Nephron (organoid): Measurements from ENCODE around the gene MYBL2.

Source experiments
- H3K27ac Mint-ChIP-seq, 3 experiments: 2 replicates each; pipeline ENCODE4 v1.8.0; 2020; ENCODE audit warnings: mixed read lengths in 3 of 3, mild to moderate bottlenecking in 2 of 3, moderate library complexity in 1 of 3
- H3K27me3 Mint-ChIP-seq: 2 replicates; pipeline ENCODE4 v1.8.0; 2021; ENCODE audit warnings: low read depth, mild to moderate bottlenecking, moderate library complexity, mixed read lengths
- H3K36me3 Mint-ChIP-seq: 2 replicates; pipeline ENCODE4 v1.8.0; 2020; ENCODE audit warnings: low read depth, mixed read lengths
- H3K4me1 Mint-ChIP-seq: 2 replicates; pipeline ENCODE4 v1.8.0; 2020; ENCODE audit warnings: mixed read lengths
- H3K4me3 Mint-ChIP-seq, 3 experiments: 2 replicates each; pipeline ENCODE4 v1.8.0; 2020; ENCODE audit warnings: mild to moderate bottlenecking in 3 of 3, mixed read lengths in 3 of 3, moderate library complexity in 2 of 3
- H3K9me3 Mint-ChIP-seq: 2 replicates; pipeline ENCODE4 v1.8.0; 2020; ENCODE audit warnings: mixed read lengths
- TF ChIP-seq, protein P1 (sequence below), 3 experiments: fragments of 200-600 bp; sonication (generic); IDR thresholded peaks; one replicate each; pipeline ENCODE4 v1.5.0; 2021; ENCODE audit warnings: antibody characterized with exemption in 3 of 3; ENCODE audit not compliant: unreplicated experiment in 3 of 3

The MYBL2 gene

DNA sequence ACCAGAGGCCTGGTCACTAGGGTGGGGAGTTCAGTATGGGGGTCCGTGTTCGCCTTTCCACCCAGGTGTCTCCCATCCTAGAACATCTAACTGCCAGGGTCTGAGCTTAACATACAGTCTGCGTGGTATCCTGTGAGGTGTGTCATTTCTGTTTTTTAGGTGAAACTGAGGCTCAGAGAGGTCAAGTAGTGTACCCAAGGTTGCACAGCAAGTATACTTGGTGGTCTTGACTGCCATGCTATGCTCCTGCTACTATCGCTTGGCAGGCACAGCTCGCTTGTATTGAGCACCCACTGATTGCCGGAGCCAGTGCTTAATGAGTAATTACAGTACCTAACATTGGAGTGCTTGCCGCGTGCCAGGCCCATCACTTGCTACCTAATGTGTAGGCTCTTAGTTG lies 33.7 kb downstream of the MYBL2 start:
- TF ChIP-seq, protein P1, sequence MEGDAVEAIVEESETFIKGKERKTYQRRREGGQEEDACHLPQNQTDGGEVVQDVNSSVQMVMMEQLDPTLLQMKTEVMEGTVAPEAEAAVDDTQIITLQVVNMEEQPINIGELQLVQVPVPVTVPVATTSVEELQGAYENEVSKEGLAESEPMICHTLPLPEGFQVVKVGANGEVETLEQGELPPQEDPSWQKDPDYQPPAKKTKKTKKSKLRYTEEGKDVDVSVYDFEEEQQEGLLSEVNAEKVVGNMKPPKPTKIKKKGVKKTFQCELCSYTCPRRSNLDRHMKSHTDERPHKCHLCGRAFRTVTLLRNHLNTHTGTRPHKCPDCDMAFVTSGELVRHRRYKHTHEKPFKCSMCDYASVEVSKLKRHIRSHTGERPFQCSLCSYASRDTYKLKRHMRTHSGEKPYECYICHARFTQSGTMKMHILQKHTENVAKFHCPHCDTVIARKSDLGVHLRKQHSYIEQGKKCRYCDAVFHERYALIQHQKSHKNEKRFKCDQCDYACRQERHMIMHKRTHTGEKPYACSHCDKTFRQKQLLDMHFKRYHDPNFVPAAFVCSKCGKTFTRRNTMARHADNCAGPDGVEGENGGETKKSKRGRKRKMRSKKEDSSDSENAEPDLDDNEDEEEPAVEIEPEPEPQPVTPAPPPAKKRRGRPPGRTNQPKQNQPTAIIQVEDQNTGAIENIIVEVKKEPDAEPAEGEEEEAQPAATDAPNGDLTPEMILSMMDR (IDR thresholded peaks at IDR 0.05; ENCODE audit: unreplicated experiment in 3 of 3), result no peak
- Mint-ChIP-seq H3K9me3 (no peaks in the 10 kb centered on the region), H3K4me1 (no peaks in the 10 kb centered on the region), H3K36me3 (peaks cover 21% of the 10 kb centered on the region), H3K4me3 (no peak overlapping the region), H3K27me3 (no peaks in the 10 kb centered on the region), H3K27ac (no peak overlapping the region)

DNA sequence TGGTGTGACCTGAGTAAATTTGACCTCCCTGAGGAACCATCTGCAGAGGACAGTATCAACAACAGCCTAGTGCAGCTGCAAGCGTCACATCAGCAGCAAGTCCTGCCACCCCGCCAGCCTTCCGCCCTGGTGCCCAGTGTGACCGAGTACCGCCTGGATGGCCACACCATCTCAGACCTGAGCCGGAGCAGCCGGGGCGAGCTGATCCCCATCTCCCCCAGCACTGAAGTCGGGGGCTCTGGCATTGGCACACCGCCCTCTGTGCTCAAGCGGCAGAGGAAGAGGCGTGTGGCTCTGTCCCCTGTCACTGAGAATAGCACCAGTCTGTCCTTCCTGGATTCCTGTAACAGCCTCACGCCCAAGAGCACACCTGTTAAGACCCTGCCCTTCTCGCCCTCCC lies 35.6 kb downstream of the MYBL2 start:
- H3K36me3 Mint-ChIP-seq, result peaks cover 25% of the 10 kb centered on the region
- H3K4me3 Mint-ChIP-seq, result no peak overlapping the region
- no peaks in the 10 kb centered on the region for H3K9me3 Mint-ChIP-seq
- no peaks in the 10 kb centered on the region for H3K27me3 Mint-ChIP-seq
- TF ChIP-seq, protein P1 (IDR thresholded peaks at IDR 0.05; ENCODE audit: unreplicated experiment in 3 of 3), result no peak
- no peak overlapping the region for H3K27ac Mint-ChIP-seq
- H3K4me1 Mint-ChIP-seq, result no peaks in the 10 kb centered on the region

DNA sequence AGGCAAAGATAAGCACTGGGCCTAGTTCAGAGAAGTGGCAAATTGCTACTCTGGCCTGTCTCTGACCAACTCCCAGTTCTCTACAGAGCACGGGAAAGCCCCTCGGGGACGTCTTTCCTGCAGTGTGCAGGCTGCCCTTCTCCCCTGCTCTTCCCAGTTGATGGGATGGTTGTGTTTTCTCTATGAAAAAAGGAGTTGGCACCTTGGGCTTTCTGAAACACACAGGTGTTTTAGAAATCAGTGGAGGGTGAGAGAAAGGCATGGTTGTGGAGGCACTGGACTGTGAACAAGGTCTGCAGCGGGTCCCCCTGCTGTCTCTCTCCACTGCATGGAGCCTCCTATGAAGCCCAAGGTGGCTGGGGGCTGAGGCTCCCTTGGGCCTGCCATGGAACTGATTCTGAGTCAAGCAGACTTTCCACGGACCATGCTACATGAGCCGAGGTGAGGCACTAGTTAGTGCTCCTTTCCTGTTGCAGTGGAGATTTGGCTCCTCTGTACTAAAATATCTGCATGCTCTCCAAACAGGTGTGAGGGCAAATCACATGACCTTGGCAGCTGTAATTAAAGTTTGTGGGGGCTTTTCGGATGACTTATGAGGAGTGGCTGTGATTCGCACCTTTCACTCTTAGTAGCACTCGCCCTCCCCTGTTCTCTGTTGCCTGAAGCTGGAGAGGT lies 43.6 kb downstream of the MYBL2 start:
- Mint-ChIP-seq H3K4me1 (no peaks in the 10 kb centered on the region), H3K27me3 (no peaks in the 10 kb centered on the region), H3K4me3 (no peak overlapping the region), H3K36me3 (peaks cover 14% of the 10 kb centered on the region), H3K27ac (no peak overlapping the region), H3K9me3 (no peaks in the 10 kb centered on the region)
- TF ChIP-seq, protein P1 (IDR thresholded peaks at IDR 0.05; ENCODE audit: unreplicated experiment in 3 of 3), result no peak

DNA sequence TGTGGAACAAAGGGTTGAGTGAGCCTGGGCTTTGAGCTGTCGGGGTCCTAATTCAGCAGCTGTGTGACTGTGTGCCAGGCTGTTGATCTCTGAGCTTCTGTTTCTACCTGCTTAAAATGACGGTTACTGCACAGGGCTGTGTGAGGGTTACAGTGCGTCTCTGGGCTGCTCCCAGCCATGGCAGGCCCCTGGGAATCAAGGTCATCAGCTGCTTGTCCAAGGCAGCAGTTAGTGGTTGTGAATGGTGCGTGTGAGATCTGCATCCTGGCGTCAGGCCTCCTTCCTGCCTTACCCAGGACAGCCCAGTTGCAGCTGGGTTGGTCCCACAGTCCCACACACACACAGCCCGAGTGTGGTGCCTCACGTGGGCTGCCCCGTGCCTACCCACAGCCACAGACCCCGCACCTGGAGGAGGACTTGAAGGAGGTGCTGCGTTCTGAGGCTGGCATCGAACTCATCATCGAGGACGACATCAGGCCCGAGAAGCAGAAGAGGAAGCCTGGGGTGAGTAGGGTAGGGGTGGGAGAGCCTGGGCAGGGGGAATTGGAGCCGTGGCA lies 44.3 kb downstream of the MYBL2 start:
- Mint-ChIP-seq H3K27me3 (no peaks in the 10 kb centered on the region), H3K9me3 (no peaks in the 10 kb centered on the region), H3K36me3 (peaks cover 11% of the 10 kb centered on the region), H3K4me3 (no peak overlapping the region), H3K27ac (no peak overlapping the region), H3K4me1 (no peaks in the 10 kb centered on the region)
- TF ChIP-seq, protein P1 (IDR thresholded peaks at IDR 0.05; ENCODE audit: unreplicated experiment in 3 of 3), result no peak

DNA sequence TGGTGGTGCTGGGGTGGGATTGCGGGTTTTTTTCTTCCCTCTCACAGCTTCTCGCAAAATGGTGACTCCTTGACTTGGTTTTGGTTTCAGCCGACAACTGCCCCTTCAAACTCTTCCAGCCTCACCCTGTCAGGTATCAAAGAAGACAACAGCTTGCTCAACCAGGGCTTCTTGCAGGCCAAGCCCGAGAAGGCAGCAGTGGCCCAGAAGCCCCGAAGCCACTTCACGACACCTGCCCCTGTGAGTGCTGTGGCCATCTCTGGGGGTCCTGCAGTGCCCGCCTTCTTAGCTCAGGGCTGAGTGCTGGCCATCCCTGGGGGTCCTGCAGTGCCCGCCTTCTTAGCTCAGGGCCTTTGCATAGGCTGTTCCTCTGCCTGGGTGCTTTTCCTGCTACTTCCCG lies 48.1 kb downstream of the MYBL2 start:
- TF ChIP-seq, protein P1 (IDR thresholded peaks at IDR 0.05; ENCODE audit: unreplicated experiment in 3 of 3), result no peak
- H3K4me3 Mint-ChIP-seq, result no peak overlapping the region
- H3K4me1 Mint-ChIP-seq, result no peaks in the 10 kb centered on the region
- H3K36me3 Mint-ChIP-seq, result peaks cover 10% of the 10 kb centered on the region
- H3K9me3 Mint-ChIP-seq, result no peaks in the 10 kb centered on the region
- no peak overlapping the region for H3K27ac Mint-ChIP-seq
- no peaks in the 10 kb centered on the region for H3K27me3 Mint-ChIP-seq

DNA sequence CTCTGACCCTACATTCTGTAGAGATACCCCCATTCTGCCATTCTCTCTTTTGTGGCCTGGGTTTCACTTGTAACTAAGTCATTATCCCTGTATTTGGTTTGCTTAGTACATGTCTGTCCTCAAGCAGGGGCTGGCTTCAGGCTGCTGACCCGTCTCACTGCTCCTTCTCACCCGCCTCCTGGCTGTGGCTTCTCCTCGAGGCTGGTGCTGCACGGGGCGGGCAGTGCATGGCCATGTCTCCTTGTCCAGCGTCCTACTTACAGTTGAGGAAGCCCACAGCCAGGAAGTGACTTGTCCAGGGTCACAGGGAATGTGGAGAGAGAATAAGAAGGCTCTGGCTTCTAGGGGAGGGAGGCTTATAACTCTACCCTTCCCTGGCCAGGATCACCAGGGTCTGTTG lies 48.6 kb downstream of the MYBL2 start:
- no peaks in the 10 kb centered on the region for H3K27me3 Mint-ChIP-seq
- H3K27ac Mint-ChIP-seq, result no peak overlapping the region
- no peak overlapping the region for H3K4me3 Mint-ChIP-seq
- H3K9me3 Mint-ChIP-seq, result no peaks in the 10 kb centered on the region
- TF ChIP-seq, protein P1 (IDR thresholded peaks at IDR 0.05; ENCODE audit: unreplicated experiment in 3 of 3), result no peak
- H3K4me1 Mint-ChIP-seq, result no peaks in the 10 kb centered on the region
- H3K36me3 Mint-ChIP-seq, result peaks cover 10% of the 10 kb centered on the region
